GM19438 (cell line): ENCODE results near the gene TNFRSF13B.
"Not testable (repeated sequence)": the region's sequence is repeated elsewhere in the genome, so short reads cannot be mapped to it uniquely, and the experiment has no call there.

Experiments
- ATAC-seq: cut with Tn5 transposase; IDR thresholded peaks from one replicate; pipeline ENCODE4 v1.9.1; 2021; ENCODE audit warnings: low read depth; ENCODE audit not compliant: unreplicated experiment

TNFRSF13B gene

DNA sequence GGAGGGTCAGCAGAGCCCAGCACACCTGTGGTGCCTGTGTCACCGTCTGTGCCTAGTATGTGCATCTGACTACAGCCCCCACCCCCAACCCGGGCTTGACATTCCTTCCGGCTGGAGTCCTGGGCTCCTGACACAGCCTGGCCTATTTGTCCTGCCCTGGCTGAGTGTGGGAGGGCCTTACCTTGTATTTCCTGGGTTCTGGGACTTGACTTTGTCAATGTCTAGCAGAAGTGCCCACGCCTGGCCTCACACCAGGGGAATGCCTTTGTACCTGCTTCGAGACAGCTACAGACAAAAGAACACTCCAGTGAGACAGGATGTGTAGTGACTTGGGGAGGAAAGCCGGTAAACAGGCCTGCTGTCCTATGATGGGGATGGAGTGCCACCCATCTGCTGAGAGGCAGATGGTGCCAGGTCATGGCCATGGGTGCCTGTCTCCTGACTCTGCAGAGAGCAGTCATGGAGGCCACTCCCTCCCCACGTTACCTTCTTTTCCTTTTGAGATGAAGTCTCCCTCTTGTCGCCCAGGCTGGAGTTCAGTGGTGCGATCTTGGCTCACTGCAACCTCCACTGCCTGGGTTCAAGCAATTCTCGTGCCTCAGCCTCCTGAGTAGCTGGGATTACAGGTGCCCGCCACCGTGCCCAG, 42.8 kb downstream of the TNFRSF13B start:
- no peak for ATAC-seq

DNA sequence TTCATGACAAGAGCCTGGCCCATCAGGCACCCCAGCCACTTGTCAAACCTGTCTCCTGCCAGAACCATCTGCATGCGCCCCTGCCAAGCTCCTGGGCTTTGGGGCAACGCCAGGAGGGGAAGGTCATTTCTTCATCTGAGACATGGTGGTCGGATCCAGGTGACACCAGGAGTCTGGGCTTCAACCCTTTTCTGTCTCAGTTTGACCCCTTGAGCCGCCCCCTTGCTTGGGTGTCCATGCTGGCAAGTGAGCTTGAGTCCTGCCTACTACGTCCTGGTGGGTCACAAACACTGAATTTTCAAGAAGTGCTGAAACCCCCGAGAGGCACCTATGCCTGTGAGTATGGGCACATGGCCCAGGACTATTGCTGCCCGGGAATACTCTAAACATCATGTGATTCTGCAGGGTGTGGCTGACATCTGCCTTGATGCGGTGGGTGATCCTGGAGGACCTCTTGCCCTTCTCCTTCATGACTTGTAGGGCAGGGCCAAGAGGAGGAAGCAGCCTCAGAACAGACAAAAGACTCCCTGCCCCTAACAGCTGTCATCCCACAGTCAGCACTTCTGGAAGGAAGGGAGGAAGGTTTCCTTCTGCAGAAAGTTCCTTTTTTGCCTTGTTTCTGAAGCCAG, 43.4 kb downstream of the TNFRSF13B start:
- no peak for ATAC-seq

DNA sequence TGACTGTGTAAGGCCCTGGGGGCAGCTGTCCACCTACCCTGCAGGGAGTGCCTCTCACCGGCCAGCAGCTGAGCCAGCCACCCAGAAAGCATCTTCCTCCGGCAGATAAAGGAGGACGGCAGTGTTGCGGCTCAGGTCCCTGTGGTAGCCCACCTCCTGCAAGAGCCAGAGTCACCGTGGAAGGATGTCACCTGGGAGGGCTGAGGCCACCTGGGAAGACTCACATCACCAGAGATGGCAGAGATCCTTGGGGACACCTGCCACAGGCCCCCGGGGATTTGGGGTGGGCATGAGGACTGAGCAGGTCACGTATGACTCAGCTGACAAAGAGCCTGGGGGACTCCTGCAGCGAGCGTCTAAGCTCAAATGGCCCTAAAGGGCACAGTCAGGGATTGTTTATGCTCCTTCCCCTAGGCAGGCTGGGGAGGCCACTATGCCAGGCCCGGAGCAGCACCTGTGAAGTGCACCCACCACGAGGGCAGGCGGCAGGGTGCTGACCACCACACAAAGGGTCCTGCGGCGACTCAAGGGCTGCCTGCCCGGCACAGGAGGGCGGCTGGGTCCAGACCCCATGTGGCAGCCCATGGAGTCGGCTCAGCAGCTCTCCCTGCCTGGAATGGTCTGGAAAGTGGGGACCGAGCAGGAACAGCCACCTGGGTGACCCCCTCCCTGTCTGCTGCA, 44.1 kb downstream of the TNFRSF13B start:
- no peak for ATAC-seq

DNA sequence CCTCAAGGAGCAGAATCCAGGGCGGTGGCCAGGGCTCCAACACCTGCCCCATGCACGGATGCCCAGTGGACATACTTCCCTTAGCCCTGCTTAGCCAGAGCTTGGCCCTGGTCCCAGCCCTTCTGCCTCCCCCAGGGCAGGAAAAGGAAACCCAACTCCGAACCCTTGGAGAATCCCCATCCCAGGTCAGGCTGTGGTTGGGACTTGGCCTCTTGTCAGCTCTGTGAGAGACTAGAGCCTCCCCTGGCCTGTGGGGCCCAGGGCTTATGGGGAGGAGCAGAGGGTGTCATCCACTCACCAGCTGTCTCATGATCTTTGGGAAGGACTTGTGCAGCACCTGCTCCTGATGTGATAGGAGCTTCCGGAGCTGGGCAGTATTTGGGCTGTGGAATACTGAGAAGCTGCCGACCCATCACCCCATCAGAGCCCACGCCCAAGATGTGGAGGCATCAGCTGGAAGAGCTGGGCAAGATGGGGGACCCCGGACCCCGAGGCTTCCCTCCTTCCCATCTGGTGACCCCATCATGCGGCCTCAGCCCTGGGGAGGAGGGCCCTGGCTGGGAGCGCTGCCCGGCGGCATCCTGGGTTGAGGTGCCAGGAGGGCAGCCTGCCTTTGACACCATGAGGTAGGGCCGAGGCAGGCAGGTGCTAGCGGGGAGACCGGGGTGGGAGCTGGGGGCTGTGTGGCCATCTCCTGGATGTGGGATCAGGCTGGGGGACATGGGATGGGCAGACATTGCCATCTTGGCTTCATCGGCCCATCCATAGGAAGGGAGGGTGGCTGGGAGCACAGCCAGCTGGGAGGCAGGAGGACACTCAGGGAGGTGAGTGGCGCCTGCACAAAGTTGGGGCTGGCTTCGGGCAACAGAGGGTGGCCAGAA, 45.1 kb downstream of the TNFRSF13B start:
- no peak for ATAC-seq

DNA sequence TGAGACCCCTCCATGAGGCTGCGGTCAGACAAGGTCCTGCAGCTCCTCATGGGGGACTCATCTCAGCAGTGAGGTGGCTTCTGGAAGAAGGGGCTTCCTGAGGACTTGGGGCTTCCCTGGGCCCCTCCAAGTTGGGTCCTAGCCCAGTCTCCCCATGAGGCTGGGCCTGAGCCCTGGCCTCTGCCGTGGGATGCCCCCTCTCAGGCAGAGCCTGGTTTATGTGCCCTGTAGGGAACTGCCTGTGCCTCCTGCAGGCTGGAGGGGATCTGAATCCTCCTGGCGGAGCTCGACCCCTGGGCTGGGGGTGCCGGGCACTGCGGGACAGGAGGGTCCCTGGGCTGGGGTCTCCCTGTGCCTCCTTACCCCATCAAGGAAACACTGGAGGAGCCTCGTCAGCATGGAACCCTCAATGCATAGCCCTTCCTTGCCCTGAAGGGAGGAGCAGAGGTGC, 45.8 kb downstream of the TNFRSF13B start:
- no peak for ATAC-seq

DNA sequence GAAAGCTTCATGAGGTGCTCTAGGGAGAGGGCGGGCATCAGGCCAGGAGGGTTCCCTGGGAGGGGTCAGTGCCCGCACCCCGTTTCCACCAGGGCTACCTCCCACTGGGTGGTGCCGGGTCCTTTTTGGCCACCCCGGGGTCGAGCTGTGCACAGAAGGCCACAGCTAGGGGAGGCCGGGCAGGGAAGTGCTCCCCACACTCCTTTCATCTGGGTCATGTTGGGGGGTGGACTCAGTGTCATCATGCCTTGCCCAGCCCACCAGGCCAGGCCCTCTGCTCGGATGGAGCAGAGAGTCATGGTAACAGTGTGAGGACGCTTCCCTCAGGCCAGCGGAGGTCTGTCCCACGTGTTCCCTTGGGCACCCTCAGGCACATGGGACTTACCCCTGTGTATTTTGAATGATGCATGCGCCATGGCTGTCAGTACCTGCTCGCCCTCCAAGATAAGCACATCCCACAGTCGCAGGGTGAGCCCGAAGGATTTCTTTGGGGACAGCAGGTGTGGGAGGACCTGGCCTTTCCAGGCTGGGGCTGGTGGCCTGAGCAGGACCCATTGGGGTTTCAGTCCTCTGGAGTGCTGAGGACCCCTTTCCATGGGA, 46.4 kb downstream of the TNFRSF13B start:
- ATAC-seq, result no peak

DNA sequence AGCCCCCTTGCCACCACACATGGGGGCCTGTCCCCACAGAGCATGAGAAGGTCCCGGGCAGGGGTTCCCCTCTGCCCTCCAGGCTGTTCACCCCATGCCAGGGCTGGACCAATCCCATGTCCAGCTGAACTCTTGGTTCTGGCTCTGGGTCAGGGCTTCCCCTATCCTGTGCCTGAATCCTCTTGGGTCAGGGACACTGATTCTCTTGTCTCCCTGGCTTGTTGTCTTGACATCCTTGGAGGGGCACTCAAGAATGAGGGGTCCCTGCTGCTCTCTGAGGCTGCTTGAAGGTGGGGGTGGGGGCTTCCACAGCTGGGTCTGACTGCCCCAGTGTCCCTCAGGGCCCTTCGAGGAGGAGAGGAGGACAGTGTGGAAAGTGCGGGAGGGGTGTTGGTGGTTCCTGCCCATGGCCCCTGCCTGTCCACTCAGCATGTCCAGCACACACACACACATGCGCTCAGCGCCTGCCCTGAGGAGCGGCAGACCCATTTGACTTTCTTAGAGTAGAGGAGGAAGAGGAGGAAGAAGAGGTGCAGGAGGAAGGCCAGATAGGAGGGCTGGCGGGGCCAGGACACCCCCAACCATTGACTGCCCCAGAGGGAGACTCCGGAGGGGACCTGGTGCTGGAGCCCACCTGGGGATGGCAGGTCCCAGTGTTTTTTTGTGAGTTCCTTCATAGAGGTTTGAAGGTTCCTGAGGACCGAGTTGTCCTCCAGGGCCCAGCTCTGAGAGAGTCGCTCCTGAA, 47.0 kb downstream of the TNFRSF13B start:
- ATAC-seq, result no peak

DNA sequence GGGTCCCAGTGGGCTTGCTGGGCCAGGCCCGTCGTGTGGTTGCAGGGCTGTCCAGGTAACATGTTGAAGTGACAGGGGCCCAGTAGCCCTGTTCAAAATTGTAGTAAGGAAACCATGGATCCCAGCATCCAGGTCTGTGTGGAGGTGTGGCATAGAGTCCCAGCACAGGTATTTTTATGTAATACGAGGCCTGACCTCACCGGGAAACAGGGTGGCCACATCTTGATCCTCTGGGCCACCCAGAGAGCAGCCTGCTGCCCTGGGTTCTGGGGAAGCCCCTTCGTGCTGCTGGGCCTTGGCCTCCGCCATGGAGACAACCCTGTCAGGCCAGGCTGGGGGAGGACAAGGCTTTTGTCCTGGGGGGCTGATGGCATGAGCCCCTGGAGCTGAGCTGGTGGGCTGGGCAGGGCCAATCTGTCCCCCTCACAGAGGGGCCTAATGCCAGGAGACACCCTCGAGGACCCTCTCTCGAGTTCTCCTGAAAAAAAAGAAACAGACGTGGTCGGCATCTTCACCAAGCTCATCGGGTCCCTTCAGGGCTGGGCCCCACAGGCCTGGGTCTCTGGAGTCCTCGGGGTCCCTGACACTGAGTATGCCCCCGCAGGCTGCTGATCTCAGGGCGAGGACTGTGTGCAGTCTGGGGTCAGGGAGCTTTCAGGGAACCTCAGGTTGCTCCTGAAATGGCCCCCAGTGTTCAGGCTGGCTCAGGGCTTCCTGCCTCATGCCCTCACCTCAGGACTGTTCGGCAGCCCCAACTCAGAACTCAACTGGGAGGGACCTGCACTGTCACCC, 47.8 kb downstream of the TNFRSF13B start:
- no peak for ATAC-seq

DNA sequence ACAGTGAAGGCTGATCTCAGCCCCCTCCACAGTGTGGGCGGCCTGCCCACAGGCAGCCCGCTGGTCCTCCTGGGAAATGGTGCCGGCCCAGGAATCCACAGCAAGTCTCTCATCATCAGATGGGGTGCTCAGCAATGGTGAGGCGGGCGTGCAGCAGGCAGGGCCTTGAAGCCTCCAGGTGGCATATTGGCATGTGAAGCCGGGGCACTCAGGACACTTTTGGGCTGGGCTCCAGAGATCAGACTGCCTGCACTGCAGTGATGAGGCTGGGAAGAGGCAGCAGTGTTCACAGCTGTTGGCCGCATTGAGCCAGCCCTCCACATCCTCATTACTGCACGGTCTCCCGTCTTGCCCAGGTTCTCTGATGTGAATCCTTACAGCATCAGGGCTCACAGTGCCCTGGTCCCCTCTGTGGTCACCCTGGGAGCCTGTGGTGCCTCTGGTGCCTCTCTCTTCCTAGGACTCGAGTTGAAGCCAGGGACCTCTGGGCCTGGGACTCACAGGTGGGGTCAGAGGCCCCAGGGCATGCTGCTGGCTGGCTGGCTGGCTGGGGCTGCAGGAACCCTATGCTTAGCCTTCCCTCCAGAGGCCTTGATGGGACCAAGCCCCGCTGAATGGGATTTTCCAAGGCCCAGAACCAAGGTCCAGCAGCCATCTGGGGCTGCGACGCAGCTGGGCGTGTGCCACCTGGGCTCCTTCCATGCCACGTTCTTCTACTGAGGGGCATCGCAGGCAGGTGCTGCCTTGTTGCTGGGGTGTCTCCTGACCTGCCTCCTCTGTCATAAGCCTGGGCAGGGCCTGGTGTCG, 48.6 kb downstream of the TNFRSF13B start:
- no peak for ATAC-seq

DNA sequence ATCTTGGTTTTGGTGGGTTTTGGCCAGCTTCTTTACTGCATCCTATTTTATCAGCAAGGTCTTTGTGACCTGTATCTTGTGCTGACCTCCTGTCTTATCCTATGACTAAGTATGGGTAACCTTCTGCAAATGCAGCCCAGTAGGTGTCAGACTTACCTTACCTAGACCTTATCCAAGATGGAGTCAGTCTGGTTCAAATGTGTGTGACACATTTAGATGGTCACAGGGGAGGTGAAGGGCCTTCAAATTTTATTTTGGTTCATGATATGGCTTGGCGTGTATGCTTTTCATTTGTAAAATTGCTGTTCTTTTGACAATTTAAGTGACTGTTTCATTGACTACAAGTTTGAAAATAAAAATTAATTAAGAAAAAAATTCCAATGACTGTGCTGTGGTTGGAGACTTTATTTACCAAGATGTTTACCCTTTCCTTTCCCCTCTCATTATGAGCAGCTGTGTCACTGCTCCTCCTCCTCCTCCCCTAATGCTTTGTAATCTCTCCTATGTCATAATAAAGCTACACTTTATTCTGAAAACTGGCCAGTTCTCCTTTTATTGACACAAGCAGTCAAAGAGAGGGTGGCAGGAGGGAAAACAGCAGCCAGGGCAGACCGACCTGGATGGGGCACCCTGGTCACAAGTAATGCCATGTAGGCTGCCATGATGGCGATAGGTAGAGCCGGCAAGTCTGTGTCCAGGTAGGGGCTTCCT, 49.4 kb downstream of the TNFRSF13B start:
- no peak for ATAC-seq

DNA sequence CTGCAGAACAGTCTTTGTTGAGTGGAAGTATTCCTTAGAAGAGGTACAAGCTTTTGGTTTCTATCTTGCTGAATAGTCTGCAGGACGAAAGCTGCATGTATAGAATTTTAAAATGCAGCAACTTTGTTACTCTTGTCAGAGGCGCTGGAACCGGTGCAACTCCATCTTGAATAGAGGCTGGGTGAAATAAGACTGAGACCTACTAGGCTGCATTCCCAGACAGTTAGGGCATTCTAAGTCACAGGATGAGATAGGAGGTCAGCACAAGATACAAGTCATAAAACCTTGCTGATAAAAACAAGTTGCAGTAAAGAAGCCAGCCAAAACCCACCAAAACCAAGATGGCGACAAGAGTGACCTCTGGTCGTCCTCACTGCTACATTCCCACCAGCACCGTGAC, 50.5 kb downstream of the TNFRSF13B start:
- ATAC-seq, result not testable (repeated sequence)

DNA sequence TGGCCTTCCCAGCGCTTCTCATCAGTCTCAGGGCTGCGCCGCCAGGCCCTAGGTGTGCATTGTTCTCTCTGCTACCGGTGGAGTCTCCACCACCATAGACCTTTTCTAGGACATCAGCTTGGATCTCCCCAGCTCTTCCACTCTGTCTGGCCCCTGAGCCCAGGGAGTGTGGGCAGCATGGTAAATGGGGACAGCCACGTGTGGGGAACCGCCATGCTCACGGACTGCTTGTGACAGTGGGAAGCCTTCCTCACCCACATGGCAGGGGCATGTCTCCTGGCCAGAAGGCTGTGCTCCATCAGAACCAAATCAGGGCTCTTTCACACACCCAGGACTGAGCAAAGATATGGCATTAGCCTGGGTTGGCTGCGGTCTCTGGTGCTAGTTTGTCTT, 51.3 kb downstream of the TNFRSF13B start:
- ATAC-seq, result no peak

DNA sequence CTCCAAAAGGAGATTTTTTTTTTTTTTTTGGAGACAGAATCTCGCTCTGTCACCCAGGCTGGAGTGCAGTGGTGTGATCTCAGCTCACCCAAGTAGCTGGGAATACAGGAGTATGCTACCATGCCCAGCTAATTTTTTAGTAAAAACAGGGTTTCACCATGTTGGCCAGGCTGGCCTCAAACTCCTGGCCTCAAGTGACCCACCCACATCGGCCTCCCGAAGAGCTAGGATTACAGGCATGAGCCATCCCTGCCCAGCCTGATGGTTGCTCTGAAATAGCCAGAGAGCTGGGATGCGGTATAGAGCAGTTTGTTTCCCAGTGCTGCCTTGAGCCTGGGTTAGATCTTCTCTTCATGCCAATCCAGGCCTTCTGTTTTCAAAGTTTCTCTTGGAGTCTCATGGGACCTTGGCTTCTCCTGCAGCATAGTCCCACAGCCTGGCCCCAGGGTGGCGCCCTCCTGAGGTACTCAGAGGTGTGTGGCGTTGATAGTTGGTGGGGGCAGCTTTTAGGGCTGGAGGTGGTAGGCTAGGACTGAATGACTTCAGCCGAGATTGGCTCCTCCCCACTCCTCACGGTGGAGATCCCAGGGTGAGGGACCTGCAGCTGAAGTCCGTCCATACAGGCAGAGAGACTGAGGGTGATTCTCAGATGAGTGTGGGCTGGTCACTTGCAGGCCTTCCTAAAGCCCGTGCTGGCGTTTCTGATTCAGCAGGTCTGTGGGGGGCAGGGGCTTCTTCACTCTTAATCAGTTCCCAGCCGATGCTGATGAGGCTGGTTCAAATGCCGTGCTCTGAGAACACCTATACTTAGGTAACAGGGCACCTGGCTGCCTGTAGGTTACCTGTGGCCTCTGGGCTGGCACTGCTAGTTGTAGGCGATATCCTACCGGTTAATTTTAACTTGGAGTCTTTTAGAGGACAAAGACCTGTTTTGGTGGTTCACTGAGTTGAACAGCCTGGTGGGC, 52.0 kb downstream of the TNFRSF13B start:
- no peak for ATAC-seq

DNA sequence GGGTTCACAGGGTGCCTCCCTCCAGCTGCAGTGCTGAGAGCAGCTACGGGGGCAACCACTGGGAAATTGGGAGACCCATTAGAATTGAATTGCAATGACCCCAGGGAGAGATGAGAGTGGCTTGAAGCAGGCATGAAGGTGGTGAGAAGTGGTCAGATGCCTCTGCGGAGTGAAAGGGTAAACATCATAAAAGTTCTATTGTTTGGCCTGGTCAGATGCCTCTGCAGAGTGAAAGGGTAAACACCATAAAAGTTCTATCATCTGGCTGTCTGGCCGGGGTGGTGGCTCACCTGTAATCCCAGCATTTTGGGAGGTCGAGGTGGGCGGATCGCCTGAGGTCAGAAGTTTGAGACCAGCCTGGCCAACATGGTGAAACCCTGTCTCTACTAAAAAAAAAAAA, 53.5 kb downstream of the TNFRSF13B start:
- ATAC-seq, result no peak

DNA sequence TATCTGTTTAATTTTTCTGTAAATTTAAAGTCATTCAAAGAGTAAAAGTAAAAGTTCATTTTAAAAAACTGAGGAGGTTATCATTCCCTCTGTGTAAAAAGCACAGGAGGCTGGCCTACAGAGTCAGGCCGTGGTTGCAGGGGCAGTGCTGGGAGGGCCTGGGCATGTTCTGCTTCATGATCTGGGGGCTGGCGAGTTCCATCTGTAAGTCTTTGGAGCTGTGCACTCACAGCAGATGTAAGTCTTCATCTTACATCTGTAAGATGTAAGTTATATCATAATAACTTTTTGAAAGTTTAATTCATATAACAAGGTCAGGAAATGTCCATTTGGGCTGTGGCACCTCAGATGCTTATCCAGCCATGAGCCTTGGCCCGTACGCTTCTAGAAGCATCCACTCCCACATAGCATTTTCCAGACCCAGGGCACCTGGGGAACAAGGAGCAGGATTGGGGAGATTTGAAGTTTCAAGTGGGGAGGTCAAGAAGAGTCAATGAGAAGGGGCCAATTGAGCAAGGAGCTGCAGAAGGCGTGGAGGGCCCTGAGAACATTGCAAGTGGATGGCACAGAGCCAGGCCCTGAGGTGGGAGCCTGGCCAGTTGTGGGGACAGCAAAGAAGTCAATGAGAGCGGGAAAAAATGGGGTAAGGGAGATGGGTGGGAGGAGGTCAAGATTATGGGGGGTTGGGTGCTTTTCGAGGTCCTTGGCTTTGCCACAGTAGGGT, 54.1 kb downstream of the TNFRSF13B start:
- no peak for ATAC-seq

DNA sequence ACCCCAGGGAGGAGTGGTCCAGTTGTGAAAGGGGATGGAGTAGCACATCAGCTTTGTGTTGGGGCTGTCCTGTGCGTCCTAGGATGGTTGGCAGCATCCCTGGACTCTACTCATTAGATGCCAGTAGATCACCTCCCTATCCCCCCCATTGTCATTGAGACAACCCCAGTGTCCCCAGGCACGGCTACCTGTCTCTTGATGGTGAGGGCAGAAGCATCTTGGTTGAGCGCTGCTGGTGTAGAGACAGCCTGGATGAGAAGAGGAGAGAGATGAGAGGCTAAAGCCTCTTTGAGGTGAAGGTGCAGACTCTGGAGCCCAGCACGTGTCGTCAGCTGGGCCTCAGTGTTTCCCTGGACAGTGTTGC, 55.4 kb downstream of the TNFRSF13B start:
- ATAC-seq, result no peak
